ENCODE results near the gene ELF5.

ELF5 gene

GRCh38 chr11:34466802-34467488 is 46.6 kb downstream of the ELF5 start:
- no peak overlapping the region for H3K4me3 ChIP-seq (ENCODE audit: control insufficient read depth, low read depth, low read length)
- no peak for DNase-seq (ENCODE audit: low read depth)
- TF ChIP-seq CTCF (IDR thresholded peaks at IDR 0.05; ENCODE audit: control insufficient read depth, insufficient read depth, low read depth, low read length, missing control alignments) = no peak

GRCh38 chr11:34464591-34465051 is 49.0 kb downstream of the ELF5 start:
- TF ChIP-seq CTCF (IDR thresholded peaks at IDR 0.05; ENCODE audit: control insufficient read depth, insufficient read depth, low read depth, low read length, missing control alignments) = no peak
- no peak overlapping the region for H3K4me3 ChIP-seq (ENCODE audit: control insufficient read depth, low read depth, low read length)
- no peak for DNase-seq (ENCODE audit: low read depth)

DNA sequence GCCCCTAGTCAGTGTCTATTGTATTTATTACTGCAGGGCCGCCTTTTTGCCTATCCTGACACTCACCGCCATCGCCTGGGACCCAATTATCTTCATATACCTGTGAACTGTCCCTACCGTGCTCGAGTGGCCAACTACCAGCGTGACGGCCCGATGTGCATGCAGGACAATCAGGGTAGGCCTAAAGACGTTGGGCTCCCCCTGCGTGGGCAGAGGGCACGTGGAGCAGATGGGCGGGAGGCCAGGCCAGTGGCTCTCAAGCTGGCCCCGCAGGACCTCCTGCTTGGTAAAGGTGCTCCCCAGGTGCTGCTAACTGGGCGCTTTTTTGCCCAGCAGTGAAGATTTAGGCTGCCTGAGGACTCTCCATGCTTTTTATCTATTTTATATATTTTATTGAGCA is 52.4 kb downstream of the ELF5 start:
- no peak for TF ChIP-seq CTCF (IDR thresholded peaks at IDR 0.05; ENCODE audit: control insufficient read depth, insufficient read depth, low read depth, low read length, missing control alignments)
- no peak overlapping the region for H3K4me3 ChIP-seq (ENCODE audit: control insufficient read depth, low read depth, low read length)
- DNase-seq (ENCODE audit: low read depth) = no peak

GRCh38 chr11:34460278-34460677 is 53.3 kb downstream of the ELF5 start:
- no peak for TF ChIP-seq CTCF (IDR thresholded peaks at IDR 0.05; ENCODE audit: control insufficient read depth, insufficient read depth, low read depth, low read length, missing control alignments)
- DNase-seq (ENCODE audit: low read depth) = no peak
- H3K4me3 ChIP-seq (ENCODE audit: control insufficient read depth, low read depth, low read length) = no peak overlapping the region

- TF ChIP-seq CTCF (IDR thresholded peaks at IDR 0.05; ENCODE audit: control insufficient read depth, insufficient read depth, low read depth, low read length, missing control alignments) = no peak
- DNase-seq (ENCODE audit: low read depth) = no peak
- no peak overlapping the region for H3K4me3 ChIP-seq (ENCODE audit: control insufficient read depth, low read depth, low read length)
These were observed 54.0 kb downstream of the ELF5 start for GRCh38 chr11:34459507-34460162.

DNA sequence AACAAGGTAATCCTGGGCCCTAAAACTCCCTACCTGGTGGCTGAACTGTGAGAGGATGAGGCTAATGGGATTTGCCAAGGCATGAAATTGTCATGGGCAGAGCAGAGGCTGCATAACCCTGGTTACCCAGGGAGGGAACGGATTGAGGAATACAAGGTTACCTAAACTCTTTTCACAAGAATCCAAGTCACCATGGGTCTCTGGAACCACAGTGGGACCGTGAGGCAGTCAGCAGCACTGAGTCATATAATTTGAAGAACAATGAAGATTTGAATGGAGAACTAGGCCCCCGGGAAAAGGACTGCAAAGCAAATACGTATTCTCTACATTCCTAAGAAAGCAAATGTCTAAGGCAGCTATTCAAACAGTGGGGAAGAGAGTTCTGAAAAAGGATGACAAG is 55.1 kb downstream of the ELF5 start:
- H3K4me3 ChIP-seq (ENCODE audit: control insufficient read depth, low read depth, low read length) = no peak overlapping the region
- TF ChIP-seq CTCF (IDR thresholded peaks at IDR 0.05; ENCODE audit: control insufficient read depth, insufficient read depth, low read depth, low read length, missing control alignments) = no peak

More for the DNA sequence above, 55.1 kb downstream of the ELF5 start:
- no peak for DNase-seq (ENCODE audit: low read depth)
